ENCODE results near the gene B3GALT4.

GRCh38 chr6:33271468-33272274, 5.3 kb upstream of the B3GALT4 start, which contains the start of the genes RPS18 and VPS52:
- TF ChIP-seq ZFX (IDR thresholded peaks at IDR 0.05; ENCODE audit: borderline replicate concordance) (no peak), CTCF (IDR thresholded peaks at IDR 0.05) (no peak)
